RWPE2 (cell line): Measurements from ENCODE around the gene MAN1A1.

ENCODE experiments used
- ATAC-seq: fragments of 200-7000 bp; cut with Tn5 transposase; 3 replicates; pipeline ENCODE4 v1.9.1; 2021; ENCODE audit warnings: low read depth
- DNase-seq: peaks from one replicate; pipeline ENCODE4 v3.0.0-alpha.2; 2020; ENCODE audit warnings: low spot score
- H3K27ac ChIP-seq: fragments of 450-650 bp; 2 replicates; pipeline ENCODE4 v1.5.1; 2017; ENCODE audit warnings: mild to moderate bottlenecking; ENCODE audit not compliant: poor library complexity, severe bottlenecking
- H3K27me3 ChIP-seq: fragments of 250-450 bp; sonication (Bioruptor Pico); 2 replicates; pipeline ENCODE4 v1.5.1; 2021; ENCODE audit warnings: mild to moderate bottlenecking, moderate library complexity; ENCODE audit not compliant: insufficient read depth, poor library complexity, severe bottlenecking
- H3K36me3 ChIP-seq: fragments of 250-450 bp; sonication (Bioruptor Pico); 2 replicates; pipeline ENCODE4 v1.5.1; 2020; ENCODE audit warnings: low read depth, mild to moderate bottlenecking, moderate library complexity
- H3K4me1 ChIP-seq: fragments of 250-450 bp; sonication (Bioruptor Pico); 2 replicates; pipeline ENCODE4 v1.5.1; 2021; ENCODE audit warnings: mild to moderate bottlenecking, moderate library complexity; ENCODE audit not compliant: insufficient read depth, poor library complexity, severe bottlenecking
- H3K4me3 ChIP-seq: fragments of 250-450 bp; sonication (Bioruptor Pico); 2 replicates; pipeline ENCODE4 v1.5.1; 2021; ENCODE audit warnings: mild to moderate bottlenecking, moderate library complexity; ENCODE audit not compliant: severe bottlenecking
- H3K9me3 ChIP-seq: fragments of 250-450 bp; sonication (Bioruptor Pico); 2 replicates; pipeline ENCODE4 v1.5.1; 2021; ENCODE audit warnings: mild to moderate bottlenecking, moderate library complexity; ENCODE audit not compliant: severe bottlenecking
- CTCF ChIP-seq: fragments of 450-650 bp; IDR thresholded peaks from one replicate; pipeline ENCODE4 v1.5.1; 2017; ENCODE audit warnings: mild to moderate bottlenecking, moderate library complexity; ENCODE audit not compliant: poor library complexity, severe bottlenecking

The MAN1A1 gene

GRCh38 chr6:119290306-119290705 is 59.3 kb downstream of the MAN1A1 start:
- H3K36me3 ChIP-seq, result no peaks in the 10 kb centered on the region

GRCh38 chr6:119289651-119290050 is 59.9 kb downstream of the MAN1A1 start:
- no peaks in the 10 kb centered on the region for H3K9me3 ChIP-seq
- H3K27me3 ChIP-seq, result no peaks in the 10 kb centered on the region
- ATAC-seq (no peak), DNase-seq (no peak)
- H3K27ac ChIP-seq, result no peak overlapping the region
- H3K4me1 ChIP-seq, result no peaks in the 10 kb centered on the region
- no peaks in the 10 kb centered on the region for H3K36me3 ChIP-seq
- no peak overlapping the region for H3K4me3 ChIP-seq
- TF ChIP-seq CTCF, result no peak

More at GRCh38 chr6:119290306-119290705, 59.3 kb downstream of the MAN1A1 start:
- TF ChIP-seq CTCF, result no peak
- Histone ChIP-seq H3K9me3 (no peaks in the 10 kb centered on the region), H3K27me3 (no peaks in the 10 kb centered on the region), H3K4me3 (no peak overlapping the region), H3K27ac (no peak overlapping the region), H3K4me1 (no peaks in the 10 kb centered on the region)
- no peak for ATAC-seq
- no peak for DNase-seq

GRCh38 chr6:119285908-119286625 is 63.5 kb downstream of the MAN1A1 start:
- TF ChIP-seq CTCF, result no peak
- ATAC-seq (no peak), DNase-seq (no peak)
- H3K9me3 ChIP-seq, result no peaks in the 10 kb centered on the region
- no peaks in the 10 kb centered on the region for H3K27me3 ChIP-seq
- no peak overlapping the region for H3K27ac ChIP-seq
- no peaks in the 10 kb centered on the region for H3K36me3 ChIP-seq
- H3K4me1 ChIP-seq, result no peaks in the 10 kb centered on the region
- no peak overlapping the region for H3K4me3 ChIP-seq

- ATAC-seq (peak; percentile 41; the same call in 1 of the 3 replicates), DNase-seq (no peak)
- H3K4me3 ChIP-seq, result no peak overlapping the region
Measured at GRCh38 chr6:119284861-119285521, 64.6 kb downstream of the MAN1A1 start.

More at GRCh38 chr6:119284861-119285521, 64.6 kb downstream of the MAN1A1 start:
- H3K36me3 ChIP-seq, result no peaks in the 10 kb centered on the region
- no peaks in the 10 kb centered on the region for H3K4me1 ChIP-seq
- no peaks in the 10 kb centered on the region for H3K9me3 ChIP-seq
- TF ChIP-seq CTCF, result peak; percentile 36
- no peak overlapping the region for H3K27ac ChIP-seq
- no peaks in the 10 kb centered on the region for H3K27me3 ChIP-seq
